Esophagus muscularis mucosa (tissue), 4 donors: ENCODE results near the gene A2M.
A peak's percentile ranks its signal among the peaks of the same experiment; 100 is the strongest.

ENCODE experiments used
- CTCF ChIP-seq, 3 experiments: fragments of 200-600 bp in 2 of 3; fragments of 450-650 bp in 1 of 3; sonication (generic) in 2 of 3; IDR thresholded peaks; one replicate each; pipeline ENCODE4 v1.5.1; 2017 to 2019; ENCODE audit warnings: antibody characterized with exemption in 3 of 3, mild to moderate bottlenecking in 2 of 3, moderate library complexity in 1 of 3
- EP300 ChIP-seq: sonication (generic); formaldehyde crosslinking; IDR thresholded peaks from one replicate; pipeline ENCODE4 v1.6.1; 2017; ENCODE audit warnings: antibody characterized with exemption
- POLR2A ChIP-seq: fragments of 450-650 bp; IDR thresholded peaks from one replicate; pipeline ENCODE4 v1.6.1; 2017; ENCODE audit warnings: antibody characterized with exemption, moderate library complexity, mild to moderate bottlenecking, low read depth
- POLR2AphosphoS5 ChIP-seq, 2 donors: sonication (generic); formaldehyde crosslinking; IDR thresholded peaks; one replicate each; pipeline ENCODE4 v1.6.1; 2017; ENCODE audit warnings: antibody characterized with exemption in 2 of 2

GRCh38 chr12:9064201-9064814 lies 51.4 kb downstream of the A2M start:
- TF ChIP-seq CTCF (IDR thresholded peaks at IDR 0.05) (peak; percentile 22 to 54 (median 40)), POLR2AphosphoS5 (IDR thresholded peaks at IDR 0.05) (peak; percentile 52 to 74), EP300 (no peak), POLR2A (no peak)
